Measurements from ENCODE around the gene IL23R. TPM values are rescaled to one million over a fixed set of nuclear protein-coding genes. Genes with fewer than 3 reads are reported as not detected.

IL23R gene
- total and polyA plus RNA-seq, 12 donors, result 0.03 to 9.5 (median 1.9) TPM

GRCh38 chr1:67148516-67149178 lies 17.6 kb upstream of the IL23R start:
- 48 to 67% (median 58%) methylated on average over 6 of the region's 6 CpGs for WGBS, 4 donors
- peak overlapping the region in 1 of 4 donors; percentile 1 for H3K4me3 ChIP-seq

GRCh38 chr1:67149179-67149770 lies 17.0 kb upstream of the IL23R start:
- WGBS, 4 donors, result 16 to 17% (median 17%) methylated on average over 9 of the region's 9 CpGs
- Histone ChIP-seq H3K27ac (no peak overlapping the region), H3K36me3 (replicated peaks in 1 of 2) (no peaks in the 10 kb centered on the region), H3K4me1 (replicated peaks in 1 of 2) (peaks cover 0 to 6% of the 10 kb centered on the region in 2 donors), H3K27me3 (no peaks in the 10 kb centered on the region), H3K9me3 (replicated peaks in 1 of 3) (no peaks in the 10 kb centered on the region), H3K4me3 (peak overlapping the region in 1 of 4 donors; percentile 1)
- peak; percentile 69 to 85 (median 78) for DNase-seq
- TF ChIP-seq POLR2A (IDR thresholded peaks at IDR 0.05) (no peak), CTCF (IDR thresholded peaks at IDR 0.05) (peak; percentile 37 to 95 (median 82))
- intact Hi-C loops (cut with DNase I), result loop anchor here (5.0 to 10.0 kb wide), 5 partner anchors 94 to 387 kb away; partner anchors contain the start of gene SLC35D1 (in 1 of the 2)

More at GRCh38 chr1:67148516-67149178, 17.6 kb upstream of the IL23R start:
- TF ChIP-seq POLR2A (IDR thresholded peaks at IDR 0.05) (no peak), CTCF (IDR thresholded peaks at IDR 0.05) (no peak)
- Histone ChIP-seq H3K36me3 (replicated peaks in 1 of 2) (no peaks in the 10 kb centered on the region), H3K27ac (no peak overlapping the region), H3K27me3 (no peaks in the 10 kb centered on the region), H3K4me1 (replicated peaks in 1 of 2) (peaks cover 0 to 6% of the 10 kb centered on the region in 2 donors), H3K9me3 (replicated peaks in 1 of 3) (no peaks in the 10 kb centered on the region)
- DNase-seq, result no peak
- intact Hi-C loops (cut with DNase I), result loop anchor here (5.0 to 10.0 kb wide), 5 partner anchors 94 to 386 kb away; partner anchors contain the start of gene SLC35D1 (in 1 of the 2)

GRCh38 chr1:67150931-67151330 lies 15.3 kb upstream of the IL23R start:
- Histone ChIP-seq H3K27me3 (no peaks in the 10 kb centered on the region), H3K4me3 (no peak overlapping the region), H3K36me3 (replicated peaks in 1 of 2) (no peaks in the 10 kb centered on the region), H3K4me1 (replicated peaks in 1 of 2) (peaks cover 0 to 6% of the 10 kb centered on the region in 2 donors), H3K9me3 (replicated peaks in 1 of 3) (no peaks in the 10 kb centered on the region), H3K27ac (no peak overlapping the region)
- intact Hi-C loops (cut with DNase I), result no loop called here
- no peak for TF ChIP-seq POLR2A (IDR thresholded peaks at IDR 0.05)
- TF ChIP-seq CTCF (IDR thresholded peaks at IDR 0.05), result no peak
- 83 to 97% (median 91%) methylated on average over 4 of the region's 4 CpGs for WGBS, 4 donors
- DNase-seq, result no peak

- Histone ChIP-seq H3K27me3 (peaks cover 5% of the 10 kb centered on the region), H3K27ac (no peak overlapping the region), H3K36me3 (replicated peaks in 1 of 2) (no peaks in the 10 kb centered on the region), H3K4me1 (replicated peaks in 1 of 2) (no peaks in the 10 kb centered on the region), H3K9me3 (replicated peaks in 1 of 3) (no peaks in the 10 kb centered on the region), H3K4me3 (no peak overlapping the region)
- intact Hi-C loops (cut with DNase I), result no loop called here
- no peak for TF ChIP-seq POLR2A (IDR thresholded peaks at IDR 0.05)
- TF ChIP-seq CTCF (IDR thresholded peaks at IDR 0.05), result no peak
- WGBS, 4 donors, result 34 to 67% (median 56%) methylated on average over 2 of the region's 2 CpGs
- no peak for DNase-seq
Observed at GRCh38 chr1:67158401-67158800, 7.9 kb upstream of the IL23R start.

Data from adrenal gland (tissue), 12 donors.